GM12872 (cell line): ENCODE results near the gene CLEC2L.

ENCODE experiments used
- CTCF ChIP-seq: IDR thresholded peaks from 3 replicates; pipeline ENCODE4 v1.5.1; 2011; ENCODE audit warnings: low read depth, mild to moderate bottlenecking, low read length, moderate library complexity; ENCODE audit not compliant: insufficient read depth

CLEC2L gene

GRCh38 chr7:139560678-139561077 lies 37.2 kb downstream of the CLEC2L start:
- TF ChIP-seq CTCF, result no peak

GRCh38 chr7:139562491-139562890 lies 39.0 kb downstream of the CLEC2L start:
- no peak for TF ChIP-seq CTCF

DNA sequence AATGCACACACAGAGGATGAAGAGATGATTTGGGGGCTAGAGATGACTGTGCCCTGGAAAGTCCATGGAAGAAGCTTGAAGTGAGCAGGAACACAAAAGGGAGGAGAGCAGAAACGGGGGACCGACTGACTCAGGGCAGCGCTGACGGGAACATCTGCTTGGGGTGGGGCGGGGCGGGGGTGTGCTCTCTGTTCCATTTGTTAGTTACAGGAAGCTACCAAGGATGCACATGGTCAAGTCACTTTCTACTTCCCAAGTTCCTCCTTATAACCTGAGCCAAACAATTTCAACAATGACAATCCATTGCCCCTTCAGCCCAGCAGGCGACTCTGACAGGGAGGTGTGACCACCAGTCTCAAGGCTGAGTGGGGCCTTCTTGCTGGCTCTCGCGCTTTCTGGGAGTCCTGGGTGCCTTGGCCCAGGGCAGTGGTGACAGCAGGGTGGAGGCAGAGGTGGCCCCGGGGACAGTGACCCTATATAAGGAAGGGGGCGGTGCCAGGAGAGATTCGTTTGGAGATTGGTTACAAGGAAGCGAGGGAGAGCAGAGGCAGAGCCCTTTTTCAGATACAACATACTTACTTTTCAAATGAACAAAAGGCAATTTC lies 39.6 kb downstream of the CLEC2L start:
- TF ChIP-seq CTCF, result no peak

- TF ChIP-seq CTCF, result no peak
Measured at GRCh38 chr7:139563856-139564255, 40.4 kb downstream of the CLEC2L start.

- no peak for TF ChIP-seq CTCF
Measured at GRCh38 chr7:139566075-139566474, 42.6 kb downstream of the CLEC2L start.

DNA sequence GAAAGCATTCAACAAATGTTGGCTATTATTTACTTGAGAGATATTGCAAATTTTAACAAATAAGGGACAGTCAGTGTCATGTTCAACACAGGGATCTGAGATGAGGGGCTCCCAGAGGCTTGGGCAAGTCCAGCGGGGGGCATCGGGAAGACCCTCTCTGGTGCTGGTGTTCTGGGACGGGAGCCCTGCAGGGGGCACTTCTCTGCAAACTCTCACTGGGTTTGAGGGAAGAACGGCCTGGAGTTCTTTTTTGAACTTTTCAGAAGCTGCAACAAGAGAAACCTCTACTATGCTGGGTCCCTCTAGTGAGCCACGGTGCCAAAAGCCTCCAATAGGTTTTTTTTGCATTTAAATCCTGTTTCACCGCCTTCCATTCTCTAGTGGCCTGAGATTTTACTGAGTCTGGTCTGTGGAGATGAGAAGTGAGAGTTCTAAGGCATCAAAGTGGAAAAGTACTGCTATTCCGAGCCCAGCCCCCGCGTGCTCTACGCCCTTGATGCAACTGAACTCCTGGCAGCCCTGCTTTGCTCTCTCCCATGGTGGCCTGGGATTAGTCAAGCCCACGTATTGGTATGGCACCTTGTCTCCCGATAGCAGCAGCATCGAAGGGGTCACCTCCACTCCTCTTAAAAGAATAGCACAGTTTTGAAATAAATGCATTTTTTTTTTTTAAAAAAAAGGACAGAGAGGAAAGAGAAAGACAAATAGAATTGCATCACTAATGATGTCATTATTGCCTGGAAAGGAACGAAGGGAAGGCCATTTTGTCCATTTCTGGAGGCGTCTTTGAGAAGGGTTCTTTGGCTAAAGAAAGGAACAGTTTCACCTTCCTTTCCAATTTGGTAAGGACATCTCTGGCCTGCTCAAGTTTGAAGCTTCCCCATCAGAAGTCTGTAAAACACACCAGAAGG lies 43.5 kb downstream of the CLEC2L start:
- no peak for TF ChIP-seq CTCF

DNA sequence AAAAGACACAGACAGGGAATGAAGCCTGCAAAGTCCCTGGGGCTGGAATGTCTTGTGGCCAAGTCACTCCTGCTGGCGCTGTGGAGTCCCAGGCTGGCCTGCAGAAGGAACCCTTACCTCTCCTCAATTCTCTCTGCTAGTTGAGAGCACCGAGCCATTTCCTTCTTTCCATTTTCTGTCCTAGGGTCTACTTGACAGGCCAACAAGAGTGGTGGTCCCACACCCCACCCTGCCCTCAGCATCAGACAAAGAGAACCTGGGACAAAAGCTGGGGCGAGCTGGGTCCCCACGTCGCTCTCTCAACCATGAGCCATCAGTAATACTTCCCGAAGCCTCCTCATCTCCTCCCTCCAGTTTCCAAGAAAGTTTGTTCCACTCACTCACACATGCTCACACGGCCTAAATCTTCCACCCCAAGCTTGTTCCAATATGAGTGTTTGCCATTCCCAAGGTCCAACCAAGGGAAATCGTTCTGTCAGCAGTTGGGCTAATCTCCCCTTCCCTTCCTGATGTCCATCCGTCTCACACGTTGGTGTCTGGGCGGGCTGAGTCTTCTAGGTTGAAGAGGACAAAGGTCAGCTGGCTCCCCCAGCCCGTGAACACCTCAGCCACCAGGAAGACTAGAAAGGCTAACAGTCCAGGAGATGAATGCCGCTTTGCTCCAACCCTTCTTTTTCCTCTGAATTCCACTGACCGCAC lies 44.3 kb downstream of the CLEC2L start:
- TF ChIP-seq CTCF, result no peak
